HAP-1 (cell line): ENCODE results near the gene OR1L1.

ENCODE experiments used
- DNase-seq, 2 experiments: peaks; one replicate each; pipeline ENCODE4 v3.0.0-alpha.2; 2016 to 2020; ENCODE audit warnings: low spot score in 2 of 2
- H3K27me3 ChIP-seq: fragments of 250-450 bp; sonication (Bioruptor Pico); 2 replicates; pipeline ENCODE4 v1.5.1; 2020; ENCODE audit warnings: low read depth, mild to moderate bottlenecking, moderate library complexity
- H3K36me3 ChIP-seq: fragments of 250-450 bp; sonication (Bioruptor Pico); replicated peaks from 2 replicates; pipeline ENCODE4 v1.5.1; 2020; ENCODE audit warnings: mild to moderate bottlenecking
- H3K4me1 ChIP-seq: fragments of 250-450 bp; sonication (Bioruptor Pico); 2 replicates; pipeline ENCODE4 v1.5.1; 2020; ENCODE audit warnings: mild to moderate bottlenecking
- H3K4me3 ChIP-seq: fragments of 250-450 bp; sonication (Bioruptor Pico); 2 replicates; pipeline ENCODE4 v1.5.1; 2020; ENCODE audit warnings: mild to moderate bottlenecking, moderate library complexity
- H3K9me3 ChIP-seq: fragments of 250-450 bp; sonication (Bioruptor Pico); 2 replicates; pipeline ENCODE4 v1.5.1; 2020; ENCODE audit warnings: mild to moderate bottlenecking, moderate library complexity
- in situ Hi-C: fragments of 300-500 bp; cut with MboI; formaldehyde crosslinking; loops from 3 replicates; pipeline ENCODE4 v1.14.3; 2020; ENCODE audit warnings: low sequenced_read_pairs, inconsistent platforms, mixed read lengths

Gene OR1L1

GRCh38 chr9:122661416-122661815, at the start of gene OR1L1:
Gene OR1L1, plus strand, starts transcription at chr9:122661716. Its CDS starts 0 bp downstream, at chr9:122661716.
- DNase-seq: no peak
- H3K27me3 ChIP-seq: peaks cover 17% of the 10 kb centered on the region
- no peak within 1 kb of the TSS for H3K4me3 ChIP-seq
- no peaks in the 10 kb centered on the region for H3K9me3 ChIP-seq
- in situ Hi-C loops: no loop called here
- H3K4me1 ChIP-seq: no peaks in the 10 kb centered on the region
- no peaks in the 10 kb centered on the region for H3K36me3 ChIP-seq

GRCh38 chr9:122614362-122614761, 47.2 kb upstream of the OR1L1 start, which contains the start of gene OR1Q1:
Gene OR1Q1, plus strand, starts transcription at chr9:122614738. Its CDS starts 0 bp downstream, at chr9:122614738.
- Histone ChIP-seq H3K4me1 (no peaks in the 10 kb centered on the region), H3K27me3 (no peaks in the 10 kb centered on the region; the same call in 1 of the 2 replicates), H3K9me3 (no peaks in the 10 kb centered on the region), H3K4me3 (no peak within 1 kb of the TSS), H3K36me3 (no peaks in the 10 kb centered on the region)
- DNase-seq: no peak
- in situ Hi-C loops: no loop called here

GRCh38 chr9:122619996-122620395, 41.5 kb upstream of the OR1L1 start:
- H3K4me3 ChIP-seq: no peak overlapping the region
- H3K27me3 ChIP-seq: no peaks in the 10 kb centered on the region; the same call in 1 of the 2 replicates
- H3K36me3 ChIP-seq: no peaks in the 10 kb centered on the region
- no peak for DNase-seq
- no peaks in the 10 kb centered on the region for H3K9me3 ChIP-seq
- H3K4me1 ChIP-seq: no peaks in the 10 kb centered on the region
- in situ Hi-C loops: no loop called here

GRCh38 chr9:122642226-122642625, 19.3 kb upstream of the OR1L1 start:
- Histone ChIP-seq H3K27me3 (no peaks in the 10 kb centered on the region), H3K9me3 (no peaks in the 10 kb centered on the region), H3K36me3 (no peaks in the 10 kb centered on the region), H3K4me1 (no peaks in the 10 kb centered on the region), H3K4me3 (no peak overlapping the region)
- in situ Hi-C loops: no loop called here
- no peak for DNase-seq

- Histone ChIP-seq H3K36me3 (no peaks in the 10 kb centered on the region), H3K27me3 (peaks cover 12% of the 10 kb centered on the region), H3K4me1 (no peaks in the 10 kb centered on the region), H3K4me3 (no peak overlapping the region), H3K9me3 (no peaks in the 10 kb centered on the region)
- in situ Hi-C loops: no loop called here
- no peak for DNase-seq
These were observed 5.1 kb upstream of the OR1L1 start for GRCh38 chr9:122656378-122656777.

GRCh38 chr9:122657527-122657926, 4.0 kb upstream of the OR1L1 start, which contains the start of gene OR1B1:
Gene OR1B1, minus strand, starts transcription at chr9:122657627.
- H3K4me1 ChIP-seq: no peaks in the 10 kb centered on the region

GRCh38 chr9:122672481-122672880, 11.0 kb downstream of the OR1L1 start:
- peaks cover 4% of the 10 kb centered on the region for H3K27me3 ChIP-seq
- H3K9me3 ChIP-seq: no peaks in the 10 kb centered on the region
- H3K4me1 ChIP-seq: no peaks in the 10 kb centered on the region
- H3K4me3 ChIP-seq: no peak overlapping the region
- no peak for DNase-seq
- in situ Hi-C loops: no loop called here
- no peaks in the 10 kb centered on the region for H3K36me3 ChIP-seq

More at GRCh38 chr9:122657527-122657926, 4.0 kb upstream of the OR1L1 start, which contains the start of gene OR1B1:
- H3K27me3 ChIP-seq: peaks cover 17% of the 10 kb centered on the region
- no peak within 1 kb of the TSS for H3K4me3 ChIP-seq
- in situ Hi-C loops: no loop called here
- no peaks in the 10 kb centered on the region for H3K36me3 ChIP-seq
- no peak for DNase-seq
- no peaks in the 10 kb centered on the region for H3K9me3 ChIP-seq

- Histone ChIP-seq H3K4me3 (no peak overlapping the region), H3K27me3 (no peaks in the 10 kb centered on the region), H3K9me3 (no peaks in the 10 kb centered on the region), H3K36me3 (no peaks in the 10 kb centered on the region), H3K4me1 (no peaks in the 10 kb centered on the region)
- in situ Hi-C loops: no loop called here
- DNase-seq: no peak
These were observed 23.3 kb downstream of the OR1L1 start for GRCh38 chr9:122684851-122685250.

GRCh38 chr9:122695696-122696095, 34.2 kb downstream of the OR1L1 start:
- Histone ChIP-seq H3K27me3 (no peaks in the 10 kb centered on the region; the same call in none of the 2 replicates), H3K9me3 (no peaks in the 10 kb centered on the region), H3K4me3 (no peak overlapping the region), H3K4me1 (no peaks in the 10 kb centered on the region), H3K36me3 (no peaks in the 10 kb centered on the region)
- no peak for DNase-seq
- in situ Hi-C loops: no loop called here
